ENCODE results near the gene C1QTNF6.
"Not testable (repeated sequence)": the region's sequence is repeated elsewhere in the genome, so short reads cannot be mapped to it uniquely, and the experiment has no call there.

The C1QTNF6 gene

DNA sequence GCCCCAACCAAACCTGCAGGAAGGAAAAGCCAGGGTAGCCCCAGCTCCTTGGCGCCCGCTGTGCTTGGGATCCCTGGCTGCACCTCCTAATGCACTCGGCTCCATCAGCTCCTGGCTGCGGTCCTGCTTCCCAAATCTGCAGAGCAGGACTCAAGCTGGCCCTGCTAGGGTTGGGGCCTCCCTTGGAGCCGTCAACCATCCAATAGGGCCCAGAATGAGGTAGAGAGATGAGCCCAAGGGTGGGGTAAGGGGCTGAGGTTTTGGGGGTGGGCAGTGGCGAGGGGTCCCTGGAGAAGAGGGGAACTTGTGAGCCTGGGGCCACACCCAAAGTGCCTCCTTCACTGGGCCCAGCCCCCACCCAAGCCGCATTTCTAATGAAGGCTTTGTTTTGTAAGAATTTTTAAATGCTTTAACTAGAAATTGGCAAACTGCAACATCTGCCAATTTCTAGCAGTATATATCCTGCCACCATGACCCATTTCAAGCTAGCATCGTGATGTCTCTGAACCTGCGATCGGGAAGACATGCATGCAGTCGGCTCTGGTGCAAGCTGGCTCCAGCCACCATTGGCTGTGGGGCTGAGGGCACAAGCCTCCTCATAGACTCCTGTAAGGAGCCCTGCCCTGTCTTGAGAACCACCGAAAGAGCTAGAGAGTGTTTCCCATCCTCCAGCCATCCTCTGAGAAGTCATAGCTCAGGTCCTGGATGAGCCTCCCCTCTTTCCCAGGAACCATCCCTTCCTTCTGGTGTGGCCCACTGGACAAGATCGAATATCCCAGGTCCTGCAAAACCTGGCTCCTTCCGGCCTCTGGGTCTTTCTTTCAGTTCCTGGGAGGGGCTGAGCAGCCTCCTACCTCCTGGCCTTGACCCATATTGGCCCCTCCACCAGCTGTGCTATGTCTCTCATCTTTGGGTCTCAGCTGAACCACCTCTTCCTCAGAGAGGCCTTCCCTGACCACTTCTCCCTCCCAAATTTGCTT lies 15.5 kb downstream of the C1QTNF6 start:
- Histone ChIP-seq H3K4me1 (ENCODE audit: control insufficient read depth, insufficient read depth, low read length) (peaks cover 8% of the 10 kb centered on the region; the same call in 1 of the 2 replicates), H3K27ac (ENCODE audit: low read depth, low read length) (no peak overlapping the region), H3K9me3 (ENCODE audit: control insufficient read depth, insufficient read depth, low read depth, low read length) (no peaks in the 10 kb centered on the region), H3K36me3 (ENCODE audit: control insufficient read depth, insufficient read depth, low read length) (no peaks in the 10 kb centered on the region), H3K9ac (ENCODE audit: low read length) (no peak overlapping the region), H3K27me3 (ENCODE audit: control insufficient read depth, insufficient read depth, low read length) (no peaks in the 10 kb centered on the region; the same call in 1 of the 2 replicates), H3K4me3 (ENCODE audit: low read depth, low read length) (no peak overlapping the region)

DNA sequence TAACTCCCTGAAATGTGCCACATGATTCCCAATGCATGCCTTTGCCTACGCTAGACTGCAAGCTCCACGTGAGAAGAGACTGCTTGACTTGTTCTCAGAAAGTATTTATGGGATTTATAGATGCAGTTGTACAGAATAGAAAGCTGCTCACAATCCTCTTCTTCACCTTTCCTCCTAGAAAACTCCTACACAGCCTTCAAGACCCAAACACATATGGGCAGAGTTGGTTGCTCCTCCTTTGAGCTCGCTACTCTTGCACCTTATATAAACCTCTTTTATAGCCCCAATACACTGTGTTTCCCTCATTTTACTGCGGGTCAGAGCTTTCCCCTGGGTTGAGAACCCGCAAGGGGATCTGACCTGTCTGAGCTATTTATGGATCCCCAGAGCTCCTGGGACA lies 16.4 kb downstream of the C1QTNF6 start:
- Histone ChIP-seq H3K27ac (ENCODE audit: low read depth, low read length) (no peak overlapping the region), H3K36me3 (ENCODE audit: control insufficient read depth, insufficient read depth, low read length) (no peaks in the 10 kb centered on the region), H3K4me3 (ENCODE audit: low read depth, low read length) (no peak overlapping the region), H3K4me1 (ENCODE audit: control insufficient read depth, insufficient read depth, low read length) (peaks cover 14% of the 10 kb centered on the region; the same call in 1 of the 2 replicates), H3K27me3 (ENCODE audit: control insufficient read depth, insufficient read depth, low read length) (no peaks in the 10 kb centered on the region; the same call in 1 of the 2 replicates), H3K9ac (ENCODE audit: low read length) (no peak overlapping the region), H3K9me3 (ENCODE audit: control insufficient read depth, insufficient read depth, low read depth, low read length) (no peaks in the 10 kb centered on the region)

DNA sequence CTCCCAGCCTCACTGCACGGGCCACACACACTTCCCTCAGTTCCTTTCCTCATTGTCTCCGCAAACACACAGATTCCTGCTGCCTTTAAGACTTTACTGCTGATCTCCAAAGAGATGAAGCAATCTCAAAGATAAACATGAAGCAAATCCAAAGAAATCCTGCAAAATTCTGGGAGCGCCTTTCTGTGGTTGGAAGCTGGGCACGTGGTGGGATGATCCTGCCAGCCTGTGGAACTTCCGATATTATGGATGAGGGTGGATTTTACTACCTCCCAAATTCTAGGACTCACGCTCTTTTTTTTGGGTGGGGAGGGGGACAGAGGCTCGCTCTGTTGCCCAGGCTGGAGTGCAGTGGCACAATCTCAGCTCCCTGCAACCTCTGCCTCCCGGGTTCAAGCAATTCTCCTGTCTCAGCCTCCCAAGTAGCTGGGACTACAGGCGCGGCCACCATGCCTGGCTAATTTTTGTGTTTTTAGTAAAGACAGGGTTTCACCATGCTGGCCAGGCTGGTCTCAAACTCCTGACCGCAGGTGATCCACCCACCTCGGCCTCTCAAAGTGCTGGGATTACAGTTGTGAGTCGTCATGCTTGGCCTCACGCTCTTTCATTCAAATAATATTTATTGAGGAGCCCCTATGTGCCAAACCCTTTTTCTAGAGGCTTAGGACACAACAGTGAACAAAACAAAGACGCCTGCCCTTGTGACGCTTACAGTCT lies 17.2 kb downstream of the C1QTNF6 start:
- not testable (repeated sequence) for H3K4me3 ChIP-seq (ENCODE audit: low read depth, low read length); H3K36me3 ChIP-seq (ENCODE audit: control insufficient read depth, insufficient read depth, low read length); H3K27ac ChIP-seq (ENCODE audit: low read depth, low read length); H3K27me3 ChIP-seq (ENCODE audit: control insufficient read depth, insufficient read depth, low read length); H3K9me3 ChIP-seq (ENCODE audit: control insufficient read depth, insufficient read depth, low read depth, low read length); H3K9ac ChIP-seq (ENCODE audit: low read length)
- H3K4me1 ChIP-seq (ENCODE audit: control insufficient read depth, insufficient read depth, low read length), result peaks cover 18% of the 10 kb centered on the region

DNA sequence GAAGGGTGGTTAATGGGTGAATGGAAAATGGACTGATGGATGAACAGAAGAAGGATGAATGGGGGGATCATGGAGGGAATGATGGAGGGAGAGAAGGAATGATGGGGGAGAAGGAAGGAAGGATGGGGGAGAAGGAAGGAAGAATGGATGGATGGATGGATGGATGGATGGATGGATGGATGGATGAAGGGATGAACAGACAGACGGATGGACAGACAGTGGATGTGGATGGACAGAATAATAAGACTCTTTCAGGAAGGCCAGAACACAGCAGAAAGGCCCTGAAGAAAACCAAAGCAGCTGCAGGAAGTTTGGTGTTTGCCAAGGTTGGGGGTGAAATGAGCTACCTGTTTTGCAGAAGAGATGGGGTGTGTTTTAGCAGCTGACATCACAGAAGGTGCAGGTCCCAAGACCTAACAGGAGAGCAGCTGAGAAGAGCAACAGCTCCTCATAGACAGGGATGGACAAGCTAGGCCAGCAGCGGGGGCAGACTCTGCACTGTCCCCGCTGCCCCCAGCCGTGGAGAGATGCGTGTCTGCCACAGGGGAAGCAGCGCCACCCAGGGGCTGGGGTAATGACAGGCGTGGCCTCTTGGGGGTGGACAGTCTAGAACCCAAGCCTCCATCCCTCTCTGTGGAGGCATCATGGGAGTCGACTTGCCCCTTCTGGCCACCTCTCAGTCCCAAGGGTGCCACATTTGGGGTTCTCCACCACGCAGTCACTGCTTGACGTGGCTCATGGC lies 17.9 kb downstream of the C1QTNF6 start:
- Histone ChIP-seq H3K27ac (ENCODE audit: low read depth, low read length) (no peak overlapping the region), H3K36me3 (ENCODE audit: control insufficient read depth, insufficient read depth, low read length) (no peaks in the 10 kb centered on the region), H3K27me3 (ENCODE audit: control insufficient read depth, insufficient read depth, low read length) (no peaks in the 10 kb centered on the region; the same call in 1 of the 2 replicates), H3K9me3 (ENCODE audit: control insufficient read depth, insufficient read depth, low read depth, low read length) (no peaks in the 10 kb centered on the region), H3K4me3 (ENCODE audit: low read depth, low read length) (no peak overlapping the region), H3K9ac (ENCODE audit: low read length) (no peak overlapping the region), H3K4me1 (ENCODE audit: control insufficient read depth, insufficient read depth, low read length) (peaks cover 18% of the 10 kb centered on the region)

DNA sequence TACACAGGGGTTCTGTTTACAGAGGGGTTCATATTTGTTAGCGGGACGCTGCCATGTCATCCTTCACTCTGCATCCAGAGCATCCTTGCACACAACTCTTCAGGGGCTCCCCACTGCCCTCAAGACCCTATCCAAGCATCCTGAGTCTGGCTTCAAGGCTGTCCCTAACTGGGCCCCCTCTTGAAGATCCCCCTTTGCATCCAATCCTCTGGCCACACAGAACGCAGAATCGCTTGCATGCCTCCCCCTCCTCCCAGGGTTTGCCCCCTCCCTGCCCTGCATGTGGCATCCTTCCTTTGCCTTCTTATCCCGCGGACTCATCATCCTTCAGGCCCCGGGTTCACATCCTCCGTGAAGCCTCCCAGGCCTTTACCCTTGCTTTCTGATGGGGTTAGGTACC lies 18.6 kb downstream of the C1QTNF6 start:
- no peak overlapping the region for H3K27ac ChIP-seq (ENCODE audit: low read depth, low read length)
- peaks cover 18% of the 10 kb centered on the region for H3K4me1 ChIP-seq (ENCODE audit: control insufficient read depth, insufficient read depth, low read length)
- no peaks in the 10 kb centered on the region for H3K9me3 ChIP-seq (ENCODE audit: control insufficient read depth, insufficient read depth, low read depth, low read length)

DNA sequence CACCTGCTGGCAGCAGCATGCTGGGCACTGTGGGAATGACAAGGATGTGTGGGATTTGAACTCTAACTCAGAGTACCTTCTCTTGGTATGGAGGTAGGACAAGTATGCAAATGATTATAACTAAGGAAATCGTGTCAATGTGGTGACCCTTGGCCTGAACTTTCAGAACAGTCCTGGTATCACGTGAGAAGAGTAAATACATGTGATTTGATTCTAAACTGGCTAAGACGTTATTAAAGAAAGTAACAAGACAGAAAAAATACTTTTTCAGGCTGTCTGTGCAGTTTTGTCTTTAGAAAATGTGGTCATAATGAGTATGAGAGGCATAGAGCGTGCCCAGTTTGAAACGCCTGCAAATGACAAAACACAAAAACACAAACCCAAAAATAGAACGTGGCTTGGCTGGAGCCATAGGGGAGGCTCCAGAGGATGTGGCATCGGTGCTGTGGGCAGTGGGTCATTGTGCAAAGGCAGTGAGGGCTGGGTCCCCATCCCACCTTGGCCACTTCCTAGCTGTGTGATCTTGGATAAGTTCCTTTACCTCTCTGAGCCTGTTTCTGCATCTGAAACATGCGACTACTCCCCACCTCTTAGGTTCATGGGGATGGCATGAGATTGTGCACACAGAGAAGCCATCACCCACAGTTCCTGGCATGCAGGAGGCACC lies 19.9 kb downstream of the C1QTNF6 start:
- Histone ChIP-seq H3K4me1 (ENCODE audit: control insufficient read depth, insufficient read depth, low read length) (peaks cover 18% of the 10 kb centered on the region), H3K27me3 (ENCODE audit: control insufficient read depth, insufficient read depth, low read length) (no peaks in the 10 kb centered on the region), H3K4me3 (ENCODE audit: low read depth, low read length) (no peak overlapping the region), H3K9ac (ENCODE audit: low read length) (no peak overlapping the region), H3K36me3 (ENCODE audit: control insufficient read depth, insufficient read depth, low read length) (no peaks in the 10 kb centered on the region), H3K27ac (ENCODE audit: low read depth, low read length) (no peak overlapping the region), H3K9me3 (ENCODE audit: control insufficient read depth, insufficient read depth, low read depth, low read length) (no peaks in the 10 kb centered on the region)

More for the DNA sequence above, 18.6 kb downstream of the C1QTNF6 start:
- no peak overlapping the region for H3K4me3 ChIP-seq (ENCODE audit: low read depth, low read length)
- no peak overlapping the region for H3K9ac ChIP-seq (ENCODE audit: low read length)
- H3K27me3 ChIP-seq (ENCODE audit: control insufficient read depth, insufficient read depth, low read length), result no peaks in the 10 kb centered on the region; the same call in 1 of the 2 replicates
- H3K36me3 ChIP-seq (ENCODE audit: control insufficient read depth, insufficient read depth, low read length), result no peaks in the 10 kb centered on the region

DNA sequence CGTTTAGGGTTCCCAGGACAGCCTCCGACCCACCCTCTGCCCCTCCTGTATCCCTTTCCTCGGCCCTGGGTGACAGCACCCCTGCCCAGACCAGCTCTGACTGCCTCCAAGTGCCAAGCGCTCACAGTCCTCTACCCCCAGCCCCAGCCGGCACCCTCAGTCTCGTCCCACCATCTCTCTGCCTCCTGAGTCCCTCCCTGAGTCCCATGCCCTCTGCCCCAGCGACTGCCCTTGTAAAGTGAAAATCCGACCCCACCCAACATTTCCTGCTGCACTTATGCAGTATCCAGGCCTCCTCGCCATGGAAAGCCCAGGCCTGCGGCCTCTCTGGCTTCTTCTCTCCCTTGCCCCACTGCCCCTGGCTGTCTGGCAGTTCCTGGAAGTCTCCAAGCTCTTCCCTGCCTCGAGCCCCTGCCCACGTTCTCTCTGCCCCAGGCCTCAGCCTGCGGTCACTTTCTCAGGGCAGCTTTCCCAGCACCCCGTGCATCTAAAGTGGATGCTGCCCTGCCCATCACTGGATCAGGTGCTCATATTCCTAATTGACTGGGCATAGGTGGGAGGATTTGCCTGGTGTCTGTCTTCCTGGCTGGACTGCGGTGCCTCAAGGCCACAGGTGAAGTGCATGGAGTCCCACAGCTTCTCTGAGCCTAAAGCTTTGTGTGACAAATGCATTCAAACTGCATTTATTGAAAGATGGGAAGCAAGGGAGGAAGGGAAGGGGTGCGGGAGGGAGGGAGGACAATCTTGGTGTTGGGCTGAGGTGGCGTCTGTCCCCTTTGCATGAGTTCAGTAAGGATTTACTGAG lies 20.7 kb downstream of the C1QTNF6 start:
- Histone ChIP-seq H3K9me3 (ENCODE audit: control insufficient read depth, insufficient read depth, low read depth, low read length) (no peaks in the 10 kb centered on the region), H3K9ac (ENCODE audit: low read length) (no peak overlapping the region), H3K4me3 (ENCODE audit: low read depth, low read length) (no peak overlapping the region), H3K27me3 (ENCODE audit: control insufficient read depth, insufficient read depth, low read length) (no peaks in the 10 kb centered on the region), H3K36me3 (ENCODE audit: control insufficient read depth, insufficient read depth, low read length) (no peaks in the 10 kb centered on the region), H3K4me1 (ENCODE audit: control insufficient read depth, insufficient read depth, low read length) (peaks cover 18% of the 10 kb centered on the region), H3K27ac (ENCODE audit: low read depth, low read length) (no peak overlapping the region)

DNA sequence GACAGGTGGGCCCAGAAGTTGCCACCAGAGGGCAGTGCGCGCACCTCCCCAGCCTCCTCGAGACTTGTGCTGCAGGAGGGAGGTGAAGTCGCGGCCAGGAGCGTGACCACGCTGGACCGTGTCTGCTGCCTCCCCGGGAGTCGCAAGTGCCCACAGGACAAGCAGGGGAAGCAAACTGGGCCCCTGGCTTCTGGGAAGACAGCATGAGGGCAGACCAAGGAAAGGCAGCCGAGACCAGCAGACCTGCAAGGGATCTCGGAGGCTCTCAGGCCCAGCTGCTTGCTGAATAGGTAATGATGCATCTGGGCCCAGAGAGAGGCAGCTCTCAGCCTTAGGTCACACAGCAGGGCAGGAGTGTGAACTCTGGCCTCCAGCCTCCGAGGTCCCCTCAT lies 21.4 kb downstream of the C1QTNF6 start:
- Histone ChIP-seq H3K4me1 (ENCODE audit: control insufficient read depth, insufficient read depth, low read length) (peaks cover 15% of the 10 kb centered on the region), H3K27ac (ENCODE audit: low read depth, low read length) (no peak overlapping the region), H3K9me3 (ENCODE audit: control insufficient read depth, insufficient read depth, low read depth, low read length) (no peaks in the 10 kb centered on the region), H3K4me3 (ENCODE audit: low read depth, low read length) (no peak overlapping the region), H3K36me3 (ENCODE audit: control insufficient read depth, insufficient read depth, low read length) (no peaks in the 10 kb centered on the region), H3K9ac (ENCODE audit: low read length) (no peak overlapping the region), H3K27me3 (ENCODE audit: control insufficient read depth, insufficient read depth, low read length) (no peaks in the 10 kb centered on the region)

DNA sequence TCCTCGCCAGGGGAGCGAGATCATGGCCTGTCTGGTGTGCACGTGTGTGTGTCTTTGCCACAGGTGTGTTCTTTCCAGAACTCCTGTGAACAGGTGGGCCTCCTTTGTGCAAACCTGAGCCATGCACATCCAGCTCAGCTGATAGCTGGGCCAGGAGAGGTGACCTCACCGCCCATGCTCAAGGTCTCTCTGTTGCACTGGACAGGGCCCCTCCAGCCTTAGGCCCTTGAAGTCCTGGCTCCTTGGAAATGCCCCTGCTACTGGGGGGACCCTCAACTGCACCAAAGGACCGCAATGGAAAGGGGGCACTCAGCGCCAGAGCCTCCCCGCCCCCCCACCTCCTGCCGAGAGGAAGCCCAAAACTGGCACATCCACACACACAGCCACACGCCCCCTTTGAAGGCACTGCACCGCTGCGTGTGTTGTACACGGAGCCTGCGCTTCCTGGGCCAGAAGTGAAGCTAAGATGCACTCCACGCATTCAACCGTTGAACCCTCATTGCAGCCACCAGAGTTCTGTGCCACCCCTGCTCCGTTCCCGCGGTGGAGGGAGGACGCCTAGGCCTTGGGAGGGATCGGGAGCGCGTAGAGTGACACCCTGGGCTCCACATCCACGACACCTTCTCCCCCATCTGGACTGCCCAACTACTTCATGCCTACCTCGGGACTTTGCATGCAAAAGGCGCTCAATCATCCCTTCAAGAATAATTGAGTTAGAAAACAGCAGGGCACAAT lies 21.9 kb downstream of the C1QTNF6 start:
- H3K9me3 ChIP-seq (ENCODE audit: control insufficient read depth, insufficient read depth, low read depth, low read length), result peaks cover 5% of the 10 kb centered on the region
- no peak overlapping the region for H3K9ac ChIP-seq (ENCODE audit: low read length)
- no peaks in the 10 kb centered on the region for H3K27me3 ChIP-seq (ENCODE audit: control insufficient read depth, insufficient read depth, low read length)
- no peaks in the 10 kb centered on the region for H3K36me3 ChIP-seq (ENCODE audit: control insufficient read depth, insufficient read depth, low read length)
- H3K4me1 ChIP-seq (ENCODE audit: control insufficient read depth, insufficient read depth, low read length), result peaks cover 12% of the 10 kb centered on the region
- H3K27ac ChIP-seq (ENCODE audit: low read depth, low read length), result no peak overlapping the region
- H3K4me3 ChIP-seq (ENCODE audit: low read depth, low read length), result no peak overlapping the region

Measured in HUES6 (cell line).